HCT116 (cell line): Measurements from ENCODE around the gene ATXN7L1. TPM values are rescaled to one million over a fixed set of nuclear protein-coding genes. Genes with fewer than 3 reads are reported as not detected.

Source experiments
- ATAC-seq: fragments of 200-7000 bp; cut with Tn5 transposase; 2 replicates; pipeline ENCODE4 v1.9.1; 2020; ENCODE audit warnings: mild to moderate bottlenecking, moderate library complexity
- BruUV-seq: library from RNA; stranded (reverse); fragments of 400-500 nt; replicated peaks from 2 replicates; lab custom pipeline; 2021; lab: Mats Ljungman, UMichigan
- CTCF ChIA-PET: fragments of 300-600 bp; sonication (Branson Sonifier 250); formaldehyde crosslinking; loops from one replicate; lab custom pipeline; 2021; ENCODE audit warnings: antibody characterized with exemption; lab: Charles Lee
- POLR2A ChIA-PET: fragments of 300-600, 350-600 bp; sonication (Branson Sonifier 250); formaldehyde crosslinking; loops from one replicate; lab custom pipeline; 2021; ENCODE audit warnings: antibody characterized with exemption; lab: Charles Lee
- RAD21 ChIA-PET, 2 experiments: fragments of 300-600 bp; sonication (Branson Sonifier 250); formaldehyde crosslinking; loops; one replicate each; lab custom pipeline; 2023; ENCODE audit warnings: low total read pairs in 2 of 2; ENCODE audit not compliant: uncharacterized antibody in 2 of 2, unreplicated experiment in 2 of 2, low non-redundant PET in 1 of 2; lab: Charles Lee
- DNase-seq: peaks from one replicate; pipeline ENCODE4 v3.0.0-alpha.2; 2010; ENCODE audit warnings: low read depth, low spot score
- H2AFZ ChIP-seq: fragments of 200-600 bp; shearing (Covaris generic), sonication (generic); 2 replicates; pipeline ENCODE4 v1.6.1; 2017; ENCODE audit warnings: low read depth, mixed run types, mixed read lengths, antibody characterized with exemption, low read length; ENCODE audit not compliant: poor library complexity, severe bottlenecking
- H3K27ac ChIP-seq: 2 replicates; pipeline ENCODE4 v1.5.1; 2012; ENCODE audit warnings: low read depth, low read length
- H3K27me3 ChIP-seq: fragments of 200-600 bp; sonication (generic); 2 replicates; pipeline ENCODE4 v1.6.1; 2016; ENCODE audit warnings: mixed run types, low read length, mixed read lengths; ENCODE audit not compliant: insufficient read depth
- H3K36me3 ChIP-seq, 2 experiments: fragments of 200-500 bp in 1 of 2; fragments of 200-600 bp in 1 of 2; sonication (Bioruptor generic) in 1 of 2; sonication (generic) in 1 of 2; 2 replicates each; pipeline versions ENCODE4 v1.5.1 to v1.6.1; 2014 to 2016; ENCODE audit warnings: low read length in 2 of 2, inconsistent platforms in 1 of 2, mixed read lengths in 1 of 2, mixed run types in 1 of 2; ENCODE audit not compliant: insufficient read depth in 2 of 2, control insufficient read depth in 1 of 2
- H3K4me1 ChIP-seq, 2 experiments: fragments of 200-600 bp in 1 of 2; sonication (generic) in 1 of 2; 2 replicates each; pipeline versions ENCODE4 v1.5.1 to v1.6.1; 2012 to 2017; ENCODE audit warnings: low read length in 2 of 2, inconsistent platforms in 1 of 2, mild to moderate bottlenecking in 1 of 2, mixed read lengths in 1 of 2, mixed run types in 1 of 2, moderate library complexity in 1 of 2; ENCODE audit not compliant: insufficient read depth in 2 of 2, control insufficient read depth in 1 of 2
- H3K4me2 ChIP-seq: fragments of 200-600 bp; sonication (generic); 2 replicates; pipeline ENCODE4 v1.6.1; 2017; ENCODE audit warnings: mixed run types, low read length, mixed read lengths
- H3K4me3 ChIP-seq, 2 experiments: fragments of 200-600 bp in 1 of 2; sonication (generic) in 1 of 2; replicated peaks in 1 of 2; 2 replicates each; pipeline ENCODE4 v1.5.1; 2011 to 2016; ENCODE audit warnings: low read length in 2 of 2, control low read depth in 1 of 2, low read depth in 1 of 2, mild to moderate bottlenecking in 1 of 2, mixed read lengths in 1 of 2, mixed run types in 1 of 2
- H3K79me2 ChIP-seq: fragments of 200-600 bp; sonication (generic); 2 replicates; pipeline ENCODE4 v1.6.1; 2017; ENCODE audit warnings: mild to moderate bottlenecking, mixed run types, low read length, moderate library complexity, mixed read lengths; ENCODE audit not compliant: insufficient read depth
- H3K9ac ChIP-seq: fragments of 200-600 bp; sonication (generic); 2 replicates; pipeline ENCODE4 v1.6.1; 2016; ENCODE audit warnings: low read length, mixed read lengths
- H3K9me2 ChIP-seq: fragments of 200-600 bp; sonication (generic), shearing (Covaris generic); 2 replicates; pipeline ENCODE4 v1.6.1; 2017; ENCODE audit warnings: mixed run types, mild to moderate bottlenecking, moderate library complexity; ENCODE audit not compliant: insufficient read depth
- H3K9me3 ChIP-seq, 2 experiments: fragments of 200-500 bp in 1 of 2; fragments of 200-600 bp in 1 of 2; sonication (Bioruptor generic) in 1 of 2; sonication (generic) in 1 of 2; 2 replicates each; pipeline ENCODE4 v1.6.1; 2014 to 2017; ENCODE audit warnings: low read length in 2 of 2, mixed read lengths in 2 of 2, inconsistent platforms in 1 of 2, low read depth in 1 of 2, mild to moderate bottlenecking in 1 of 2, mixed run types in 1 of 2, moderate library complexity in 1 of 2; ENCODE audit not compliant: control insufficient read depth in 1 of 2, insufficient read depth in 1 of 2
- H4K20me1 ChIP-seq: fragments of 200-600 bp; sonication (generic), shearing (Covaris generic); 2 replicates; pipeline ENCODE4 v1.6.1; 2017; ENCODE audit warnings: mixed run types, mild to moderate bottlenecking, moderate library complexity; ENCODE audit not compliant: insufficient read depth
- ATF3 ChIP-seq: IDR thresholded peaks from 2 replicates; pipeline ENCODE4 v1.6.1; 2012
- CBX3 ChIP-seq: IDR thresholded peaks from 2 replicates; pipeline ENCODE4 v1.6.1; 2012; ENCODE audit warnings: low read depth
- CEBPB ChIP-seq: IDR thresholded peaks from 2 replicates; pipeline ENCODE4 v1.6.1; 2012; ENCODE audit warnings: low read depth
- EGR1 ChIP-seq: IDR thresholded peaks from 2 replicates; pipeline ENCODE4 v1.6.1; 2012; ENCODE audit warnings: low read depth
- ELF1 ChIP-seq: IDR thresholded peaks from 2 replicates; pipeline ENCODE4 v1.6.1; 2012; ENCODE audit warnings: low read depth, borderline replicate concordance
- FOSL1 ChIP-seq: IDR thresholded peaks from 2 replicates; pipeline ENCODE4 v1.6.1; 2012; ENCODE audit warnings: low read depth
- MAX ChIP-seq: IDR thresholded peaks from 2 replicates; pipeline ENCODE4 v1.6.1; 2012
- POLR2A ChIP-seq: IDR thresholded peaks from 2 replicates; pipeline ENCODE4 v1.7.0; 2011; ENCODE audit warnings: borderline replicate concordance; ENCODE audit not compliant: insufficient read depth, insufficient read length; ENCODE audit errors: extremely low read depth
- RAD21 ChIP-seq: IDR thresholded peaks from 2 replicates; pipeline ENCODE4 v1.6.1; 2012; ENCODE audit warnings: low read depth, mild to moderate bottlenecking
- REST ChIP-seq: IDR thresholded peaks from 2 replicates; pipeline ENCODE4 v1.6.1; 2012; ENCODE audit warnings: low read depth
- SIN3A ChIP-seq: IDR thresholded peaks from 2 replicates; pipeline ENCODE4 v1.6.1; 2012; ENCODE audit warnings: low read depth
- SP1 ChIP-seq: IDR thresholded peaks from 2 replicates; pipeline ENCODE4 v1.6.1; 2012; ENCODE audit warnings: low read depth
- SRF ChIP-seq: IDR thresholded peaks from 2 replicates; pipeline ENCODE4 v1.6.1; 2012; ENCODE audit warnings: low read depth
- TCF7L2 ChIP-seq: IDR thresholded peaks from 2 replicates; pipeline ENCODE4 v1.7.0; 2011; ENCODE audit warnings: borderline replicate concordance, inconsistent platforms; ENCODE audit not compliant: insufficient read depth, insufficient read length; ENCODE audit errors: extremely low read depth
- YY1 ChIP-seq: IDR thresholded peaks from 2 replicates; pipeline ENCODE4 v1.6.1; 2011; ENCODE audit warnings: low read length, low read depth, moderate library complexity, mild to moderate bottlenecking; ENCODE audit not compliant: insufficient replicate concordance; ENCODE audit errors: extremely low read depth
- ZBTB33 ChIP-seq: IDR thresholded peaks from 2 replicates; pipeline ENCODE4 v1.6.1; 2011; ENCODE audit warnings: mild to moderate bottlenecking, low read length, moderate library complexity; ENCODE audit not compliant: insufficient replicate concordance; ENCODE audit errors: extremely low read depth
- ZFX ChIP-seq: fragments of 450-650 bp; IDR thresholded peaks from 2 replicates; pipeline ENCODE4 v1.6.1; 2017
- intact Hi-C: fragments of 100-400 bp; cut with micrococcal nuclease; formaldehyde crosslinking; loops from 2 replicates; pipeline ENCODE4 v1.10.0; 2022
- total RNA-seq: library from RNA; stranded (reverse); gene quantifications from one replicate; pipeline ENCODE4 v1.2.1, GENCODE V29; 2021; ENCODE audit not compliant: unreplicated experiment

The ATXN7L1 gene
- total RNA-seq, 1 experiment from 2014 or later = 11.5 TPM

GRCh38 chr7:105567024-105567423 is 309.4 kb downstream of the ATXN7L1 start:
- BruUV-seq = no TSS peak
- no peaks in the 10 kb centered on the region for H3K79me2 ChIP-seq
- intact Hi-C loops = no loop called here
- RAD21 ChIA-PET = no interaction called here
- DNase-seq (no peak), ATAC-seq (no peak)
- TF ChIP-seq ELF1 (no peak), POLR2A (no peak), ATF3 (no peak), REST (no peak), ZFX (no peak), YY1 (no peak), SRF (no peak), MAX (no peak), SIN3A (no peak), ZBTB33 (no peak), EGR1 (no peak), RAD21 (no peak), CBX3 (no peak), SP1 (no peak), FOSL1 (no peak), TCF7L2 (no peak), CEBPB (no peak)
- no peak overlapping the region for H3K4me2 ChIP-seq
- H3K36me3 ChIP-seq = peaks cover 13 to 29% of the 10 kb centered on the region in 2 experiments
- H3K9me2 ChIP-seq = no peaks in the 10 kb centered on the region
- H3K27me3 ChIP-seq = no peaks in the 10 kb centered on the region
- no peak overlapping the region for H2AFZ ChIP-seq
- H4K20me1 ChIP-seq = no peaks in the 10 kb centered on the region
- H3K9me3 ChIP-seq = no peaks in the 10 kb centered on the region
- CTCF ChIA-PET = interaction anchor here (0.9 kb wide), 1 partner anchor 13 kb away, joined by 3 read pairs; no protein-coding TSS in a partner anchor
- no peak overlapping the region for H3K4me3 ChIP-seq
- no peaks in the 10 kb centered on the region for H3K4me1 ChIP-seq
- H3K27ac ChIP-seq = no peak overlapping the region
- POLR2A ChIA-PET = no interaction called here
- H3K9ac ChIP-seq = no peak overlapping the region
